Loucy (cell line): ENCODE measurements around the gene APC.

ENCODE experiments used
- H2AFZ ChIP-seq: fragments of 200-600 bp; sonication (generic); 2 replicates; pipeline ENCODE4 v1.6.0; 2016; ENCODE audit warnings: antibody characterized with exemption, mild to moderate bottlenecking, low read length, moderate library complexity
- H3F3A ChIP-seq: fragments of 200-600 bp; 2 replicates; pipeline ENCODE4 v1.6.0; 2016; ENCODE audit warnings: antibody characterized with exemption, low read depth, mild to moderate bottlenecking
- H3K27me3 ChIP-seq: fragments of 200-600 bp; sonication (generic); 2 replicates; pipeline ENCODE4 v1.6.1; 2014; ENCODE audit warnings: low read length, mild to moderate bottlenecking; ENCODE audit not compliant: insufficient read depth, poor library complexity, severe bottlenecking
- H3K36me3 ChIP-seq: fragments of 200-600 bp; sonication (generic); 2 replicates; pipeline ENCODE4 v1.6.1; 2016; ENCODE audit warnings: low read length; ENCODE audit not compliant: insufficient read depth
- H3K4me1 ChIP-seq: fragments of 200-600 bp; sonication (generic); 2 replicates; pipeline ENCODE4 v1.5.1; 2014; ENCODE audit warnings: low read length, mild to moderate bottlenecking; ENCODE audit not compliant: insufficient read depth, poor library complexity, severe bottlenecking
- H3K4me2 ChIP-seq: fragments of 200-600 bp; sonication (generic); 2 replicates; pipeline ENCODE4 v1.6.0; 2014; ENCODE audit warnings: antibody characterized with exemption, low read length, low read depth, mild to moderate bottlenecking; ENCODE audit not compliant: poor library complexity, severe bottlenecking
- H3K4me3 ChIP-seq: fragments of 200-600 bp; sonication (generic); 2 replicates; pipeline ENCODE4 v1.5.1; 2014; ENCODE audit warnings: low read length, mild to moderate bottlenecking, mixed read lengths; ENCODE audit not compliant: poor library complexity, severe bottlenecking
- H3K79me2 ChIP-seq: fragments of 200-600 bp; sonication (generic); 2 replicates; pipeline ENCODE4 v1.6.1; 2014; ENCODE audit warnings: low read length; ENCODE audit not compliant: insufficient read depth
- H3K9ac ChIP-seq: fragments of 200-600 bp; sonication (generic); 2 replicates; pipeline ENCODE4 v1.6.0; 2014; ENCODE audit warnings: mild to moderate bottlenecking, low read depth, low read length, moderate library complexity; ENCODE audit not compliant: poor library complexity, severe bottlenecking
- H3K9me2 ChIP-seq: fragments of 200-600 bp; sonication (generic); replicated peaks from 2 replicates; pipeline ENCODE4 v1.6.1; 2016; ENCODE audit warnings: low read depth, low read length, mixed read lengths
- H3K9me3 ChIP-seq: fragments of 200-600 bp; sonication (generic); 2 replicates; pipeline ENCODE4 v1.6.1; 2014; ENCODE audit warnings: mild to moderate bottlenecking, antibody characterized with exemption, low read length, low read depth; ENCODE audit not compliant: insufficient read depth
- H4K20me1 ChIP-seq: fragments of 200-600 bp; sonication (generic); 2 replicates; pipeline ENCODE4 v1.6.0; 2014; ENCODE audit warnings: antibody characterized with exemption, low read length, mild to moderate bottlenecking; ENCODE audit not compliant: insufficient read depth, poor library complexity, severe bottlenecking
- CTCF ChIP-seq: fragments of 200-600 bp; sonication (generic); conservative IDR thresholded peaks from 2 replicates; pipeline ENCODE4 v1.5.1; 2014; ENCODE audit warnings: mild to moderate bottlenecking, antibody characterized with exemption, low read length
- EZH2phosphoT487 ChIP-seq: fragments of 200-600 bp; IDR thresholded peaks from 2 replicates; pipeline ENCODE4 v1.6.1; 2018; ENCODE audit warnings: antibody characterized with exemption, mild to moderate bottlenecking, moderate library complexity, borderline replicate concordance

The APC gene

GRCh38 chr5:112794410-112794809, 56.7 kb downstream of the APC start:
- Histone ChIP-seq H3K4me1 (peaks cover 21% of the 10 kb centered on the region), H3K4me2 (no peak overlapping the region)

GRCh38 chr5:112795342-112795741, 57.7 kb downstream of the APC start:
- Histone ChIP-seq H3K36me3 (peaks cover 30% of the 10 kb centered on the region), H3K27me3 (no peaks in the 10 kb centered on the region), H4K20me1 (no peaks in the 10 kb centered on the region), H3K4me3 (no peak overlapping the region), H3K79me2 (no peaks in the 10 kb centered on the region), H3K4me2 (peak overlapping the region; percentile 49), H3K9ac (no peak overlapping the region), H3F3A (no peaks in the 10 kb centered on the region), H2AFZ (no peak overlapping the region), H3K9me3 (no peaks in the 10 kb centered on the region), H3K4me1 (peaks cover 21% of the 10 kb centered on the region), H3K9me2 (no peaks in the 10 kb centered on the region)
- TF ChIP-seq CTCF (no peak), EZH2phosphoT487 (no peak)

More at GRCh38 chr5:112794410-112794809, 56.7 kb downstream of the APC start:
- Histone ChIP-seq H3K79me2 (no peaks in the 10 kb centered on the region), H3F3A (no peaks in the 10 kb centered on the region), H2AFZ (no peak overlapping the region), H3K9me3 (no peaks in the 10 kb centered on the region), H3K9ac (no peak overlapping the region), H3K4me3 (no peak overlapping the region), H4K20me1 (no peaks in the 10 kb centered on the region), H3K9me2 (no peaks in the 10 kb centered on the region), H3K27me3 (no peaks in the 10 kb centered on the region), H3K36me3 (peaks cover 30% of the 10 kb centered on the region)
- TF ChIP-seq CTCF (no peak), EZH2phosphoT487 (no peak)

GRCh38 chr5:112795944-112796678, 58.4 kb downstream of the APC start:
- TF ChIP-seq EZH2phosphoT487 = no peak
- TF ChIP-seq CTCF = no peak
- H3K9ac ChIP-seq = no peak overlapping the region
- H3K27me3 ChIP-seq = no peaks in the 10 kb centered on the region
- H2AFZ ChIP-seq = no peak overlapping the region
- no peaks in the 10 kb centered on the region for H3K9me2 ChIP-seq
- H3K4me3 ChIP-seq = peak overlapping the region; percentile 25
- peak overlapping the region; percentile 49 for H3K4me2 ChIP-seq
- H3K4me1 ChIP-seq = peaks cover 21% of the 10 kb centered on the region
- H3F3A ChIP-seq = no peaks in the 10 kb centered on the region
- no peaks in the 10 kb centered on the region for H4K20me1 ChIP-seq
- no peaks in the 10 kb centered on the region for H3K79me2 ChIP-seq
- H3K9me3 ChIP-seq = no peaks in the 10 kb centered on the region
- peaks cover 30% of the 10 kb centered on the region for H3K36me3 ChIP-seq
